ENCODE results near the gene DPP3.

The DPP3 gene

DNA sequence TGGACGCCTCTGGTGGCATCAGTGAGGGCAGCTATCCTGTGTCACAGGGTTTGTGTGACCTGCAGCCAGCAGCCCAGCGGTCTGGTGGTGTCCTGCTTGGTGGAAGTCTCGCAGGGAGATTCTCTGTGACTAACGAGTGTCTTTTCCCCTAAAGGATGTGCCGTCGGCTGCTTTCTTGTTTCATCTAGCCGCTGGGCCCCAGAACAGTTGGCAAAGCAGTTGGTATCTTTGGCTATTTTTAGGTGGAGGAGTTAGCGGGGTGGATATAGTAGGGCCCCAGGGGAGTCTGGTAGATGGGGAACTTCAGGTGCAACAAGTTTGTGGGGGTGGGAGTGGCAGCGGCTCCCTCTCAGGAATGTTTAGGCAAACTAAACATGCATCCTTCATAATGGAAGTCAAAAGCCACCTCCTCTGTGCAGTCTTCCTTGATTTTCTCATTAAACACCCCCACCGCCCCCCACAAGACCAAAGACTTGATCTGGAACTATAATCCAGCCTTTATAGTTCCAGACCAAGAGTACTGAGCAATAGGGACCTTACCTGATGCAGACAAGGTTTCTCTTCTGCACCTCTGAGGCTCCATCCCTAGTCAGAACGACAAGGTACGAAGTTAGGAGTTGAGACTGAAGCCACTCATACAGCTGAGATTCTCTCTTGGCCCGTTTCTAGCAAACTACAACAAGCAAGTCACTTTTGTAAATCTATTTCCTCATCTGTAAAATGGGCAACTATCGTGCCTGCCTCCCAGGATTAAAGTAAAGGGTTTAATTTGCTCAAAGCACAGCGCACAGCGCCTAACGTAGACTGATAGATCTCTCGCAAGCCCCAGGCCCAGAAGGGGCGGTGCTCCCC, 14.6 kb upstream of the DPP3 start:
- DNase-seq: no peak

DNA sequence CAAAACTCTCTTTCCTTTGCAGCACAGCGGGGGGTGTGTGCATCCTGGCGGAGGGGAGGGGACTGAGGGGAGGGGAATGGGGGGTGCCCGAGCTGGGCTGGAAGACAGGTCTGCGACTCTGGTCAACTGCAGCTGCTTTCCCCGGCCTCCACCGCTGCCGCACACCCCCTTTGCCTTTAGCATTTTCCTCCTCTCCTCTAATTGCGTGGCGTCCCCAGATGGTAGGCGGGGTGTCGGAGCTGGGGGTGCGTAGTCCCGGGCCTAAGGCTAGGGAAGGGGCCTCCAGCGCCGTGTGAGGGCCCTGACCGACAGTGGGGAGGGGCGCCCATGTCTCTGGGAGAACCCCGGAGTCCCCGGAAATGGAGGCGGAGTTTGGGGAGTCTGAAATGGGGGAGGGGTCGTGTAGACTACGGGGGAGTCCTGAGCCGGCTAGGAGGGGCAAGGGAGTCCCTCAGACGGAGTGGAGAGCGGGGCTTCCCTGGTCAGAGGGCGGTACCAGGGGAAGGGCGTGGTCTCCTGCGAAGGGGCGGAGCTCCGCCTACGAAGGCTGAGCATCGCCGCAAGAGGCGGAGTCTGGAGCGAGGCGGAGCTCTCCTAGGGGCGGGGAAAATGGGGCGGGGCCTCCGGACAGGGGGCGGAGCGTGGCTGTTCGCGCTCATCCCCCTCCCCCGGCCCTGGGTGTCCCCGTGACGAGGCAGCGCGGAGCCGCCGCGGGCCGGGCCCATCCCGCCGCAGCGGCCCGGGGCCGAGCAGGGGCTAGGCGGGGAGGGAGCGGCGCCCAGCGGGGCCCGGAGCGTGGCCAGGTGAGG, 13.8 kb upstream of the DPP3 start, which contains the start of gene PELI3:
Gene PELI3 (plus strand): TSS at position 681 of the 809 bp plus-strand sequence. CDS start 1,224 bp downstream, outside the sequence.
- peak; percentile 89 to 94 (median 89) for DNase-seq

DNA sequence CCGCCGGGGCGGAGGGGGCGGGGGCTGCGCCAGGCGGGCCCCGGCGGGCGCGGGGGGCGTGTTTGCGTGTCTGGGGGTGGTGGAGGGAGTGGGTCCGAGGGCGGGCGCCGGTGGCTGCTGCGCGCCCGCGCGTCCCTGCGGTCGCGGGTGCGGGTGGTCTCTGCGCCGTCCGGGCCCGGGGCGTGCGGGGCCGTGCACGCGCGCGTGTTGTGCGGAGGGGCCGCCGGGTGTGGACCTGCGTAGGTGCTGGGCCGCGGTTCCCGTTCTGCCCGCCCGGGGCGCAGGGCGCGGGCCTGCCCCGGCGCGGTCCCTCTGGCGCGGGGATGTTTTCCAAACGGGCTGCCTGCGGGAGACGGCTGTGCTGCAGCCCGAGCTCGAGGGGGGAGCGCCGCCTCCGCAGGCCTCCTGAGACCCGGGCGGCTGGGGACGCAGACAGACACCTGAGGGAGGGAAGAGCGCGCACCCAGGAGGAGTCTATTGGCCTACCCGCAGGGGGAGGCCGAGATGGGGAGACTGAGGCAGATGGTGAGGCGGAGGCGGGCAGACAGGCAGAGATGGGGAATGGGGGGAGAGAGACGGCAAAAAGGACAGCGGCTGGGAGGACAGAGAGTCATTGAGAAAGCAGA, 13.1 kb upstream of the DPP3 start:
- peak in 2 of 3 experiments; percentile 73 to 76 for DNase-seq

DNA sequence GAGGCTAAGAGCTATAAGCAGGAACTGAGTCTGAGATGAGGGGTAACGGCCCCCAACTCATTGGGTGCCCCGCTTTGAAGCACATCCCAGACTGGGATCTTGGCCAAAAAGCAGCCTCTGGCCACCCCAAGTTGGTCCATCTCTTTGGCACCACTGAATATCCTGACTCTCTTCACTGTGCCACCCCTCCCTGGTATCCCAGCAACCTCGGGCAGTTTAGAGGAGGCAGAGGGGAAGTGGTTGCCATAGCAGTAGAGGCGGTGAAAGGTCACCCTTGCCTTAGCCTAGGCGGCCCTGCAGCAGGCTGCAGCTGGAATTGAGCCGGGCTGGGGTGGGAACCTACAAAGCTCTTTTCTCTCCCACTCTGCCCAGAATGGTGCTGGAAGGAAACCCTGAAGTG, 12.5 kb upstream of the DPP3 start:
- peak; percentile 11 to 74 (median 60) for DNase-seq

DNA sequence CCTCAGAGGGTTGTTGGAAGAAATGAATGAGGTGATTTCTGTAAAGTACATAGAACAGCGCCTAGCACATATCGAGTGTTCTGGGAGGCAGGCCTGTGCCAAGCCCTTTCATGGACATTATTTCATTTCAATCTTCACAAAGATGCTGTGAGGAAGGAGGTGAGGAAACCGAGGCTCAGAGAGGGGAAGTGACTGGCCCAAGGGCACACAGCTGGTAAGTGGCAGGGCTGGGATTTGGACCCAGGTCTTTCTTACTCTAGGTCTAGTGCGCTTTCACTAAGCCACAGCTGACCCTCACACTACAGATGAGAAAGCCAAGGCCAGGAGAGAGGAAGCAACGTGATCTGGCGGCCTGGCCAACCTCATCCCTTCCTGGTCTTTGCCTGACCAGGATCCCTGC, 11.5 kb upstream of the DPP3 start:
- DNase-seq: no peak

DNA sequence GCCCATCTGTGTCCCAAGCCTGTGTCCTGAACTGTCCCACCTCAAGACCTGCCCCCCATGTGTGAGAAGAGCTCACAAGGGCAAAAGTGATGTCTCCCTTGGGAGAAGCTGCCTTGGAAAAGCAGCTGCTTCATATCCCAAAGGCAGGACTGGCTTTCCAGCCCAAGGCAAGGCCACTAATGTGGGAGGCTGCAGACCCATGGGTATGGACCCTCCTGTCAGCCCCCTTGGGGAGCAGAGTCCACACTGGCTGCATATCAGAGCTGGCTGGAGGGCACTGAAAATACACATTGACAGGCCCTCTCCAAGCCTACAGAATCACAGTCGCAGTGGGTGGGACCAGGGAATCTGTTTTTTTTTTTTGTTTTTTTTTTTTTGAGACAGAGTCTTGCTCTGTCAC, 10.8 kb upstream of the DPP3 start:
- DNase-seq: no peak

DNA sequence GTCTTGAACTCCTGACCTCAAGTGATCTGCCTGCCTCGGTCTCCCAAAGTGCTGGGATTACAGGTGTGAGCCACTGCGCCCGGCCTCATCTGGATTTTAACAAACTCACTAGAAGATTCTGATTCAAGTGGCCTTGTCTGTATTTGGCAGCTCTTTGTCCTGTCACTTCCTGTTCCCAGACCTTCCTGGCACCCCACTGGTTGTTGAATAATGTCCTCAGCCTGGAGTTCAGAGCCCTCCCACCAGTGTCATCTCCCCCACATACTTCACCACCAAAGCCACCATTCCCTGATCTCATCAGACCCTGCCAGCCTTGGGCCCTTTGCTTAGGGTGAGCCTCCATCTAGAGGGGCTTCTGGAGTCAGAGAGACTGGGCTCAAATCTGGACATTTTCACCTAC, 10.2 kb upstream of the DPP3 start:
- DNase-seq: no peak

DNA sequence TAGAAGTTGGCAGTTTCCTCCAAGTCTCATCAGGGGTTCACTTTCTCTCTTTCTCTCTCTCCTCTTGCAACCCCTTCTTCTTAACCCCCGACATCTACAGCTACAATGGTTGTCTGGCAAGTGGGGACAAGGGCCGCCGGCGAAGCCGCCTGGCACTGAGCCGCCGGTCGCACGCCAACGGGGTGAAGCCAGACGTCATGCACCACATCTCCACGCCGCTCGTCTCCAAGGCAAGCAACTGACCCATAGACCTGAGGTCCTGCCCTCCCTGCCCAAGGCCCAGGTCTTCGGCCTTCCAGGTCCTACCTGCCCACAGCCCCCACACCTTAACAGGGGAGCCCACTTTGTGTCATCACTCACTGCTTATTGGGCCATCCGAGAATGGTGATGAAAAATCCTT, 9.1 kb upstream of the DPP3 start:
- no peak for DNase-seq

DNA sequence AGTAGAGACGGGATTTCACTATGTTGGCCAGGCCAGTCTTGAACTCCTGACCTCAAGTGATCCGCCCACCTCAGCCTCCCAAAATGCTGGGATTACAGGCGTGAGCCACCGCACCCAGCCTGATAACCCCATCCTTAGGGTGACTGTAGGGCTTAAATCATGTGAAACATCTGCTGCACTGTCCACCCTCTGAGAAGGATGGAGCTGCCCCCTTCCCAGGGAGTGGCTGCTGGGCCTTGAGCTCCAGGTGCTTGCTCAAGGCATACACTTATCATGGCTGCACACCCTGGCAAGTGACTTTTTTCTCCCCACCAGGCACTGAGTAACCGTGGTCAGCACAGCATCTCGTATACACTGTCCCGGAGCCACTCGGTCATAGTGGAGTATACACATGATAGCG, 8.2 kb upstream of the DPP3 start:
- no peak for DNase-seq

DNA sequence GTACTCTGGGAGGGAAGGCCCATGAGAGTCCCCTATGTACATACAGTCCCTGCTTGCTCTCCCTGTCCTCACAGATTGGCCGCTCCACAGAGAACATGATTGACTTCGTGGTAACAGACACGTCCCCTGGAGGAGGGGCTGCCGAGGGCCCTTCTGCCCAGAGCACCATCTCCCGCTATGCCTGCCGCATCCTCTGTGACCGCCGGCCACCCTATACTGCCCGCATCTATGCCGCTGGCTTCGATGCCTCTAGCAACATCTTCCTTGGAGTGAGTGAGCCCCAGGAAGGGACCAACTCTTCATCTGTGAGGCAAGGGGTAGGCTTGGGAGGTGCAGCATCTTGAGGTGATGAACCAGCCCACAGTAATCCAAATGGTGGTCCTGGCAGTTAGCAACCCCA, 7.1 kb upstream of the DPP3 start:
- no peak for DNase-seq

DNA sequence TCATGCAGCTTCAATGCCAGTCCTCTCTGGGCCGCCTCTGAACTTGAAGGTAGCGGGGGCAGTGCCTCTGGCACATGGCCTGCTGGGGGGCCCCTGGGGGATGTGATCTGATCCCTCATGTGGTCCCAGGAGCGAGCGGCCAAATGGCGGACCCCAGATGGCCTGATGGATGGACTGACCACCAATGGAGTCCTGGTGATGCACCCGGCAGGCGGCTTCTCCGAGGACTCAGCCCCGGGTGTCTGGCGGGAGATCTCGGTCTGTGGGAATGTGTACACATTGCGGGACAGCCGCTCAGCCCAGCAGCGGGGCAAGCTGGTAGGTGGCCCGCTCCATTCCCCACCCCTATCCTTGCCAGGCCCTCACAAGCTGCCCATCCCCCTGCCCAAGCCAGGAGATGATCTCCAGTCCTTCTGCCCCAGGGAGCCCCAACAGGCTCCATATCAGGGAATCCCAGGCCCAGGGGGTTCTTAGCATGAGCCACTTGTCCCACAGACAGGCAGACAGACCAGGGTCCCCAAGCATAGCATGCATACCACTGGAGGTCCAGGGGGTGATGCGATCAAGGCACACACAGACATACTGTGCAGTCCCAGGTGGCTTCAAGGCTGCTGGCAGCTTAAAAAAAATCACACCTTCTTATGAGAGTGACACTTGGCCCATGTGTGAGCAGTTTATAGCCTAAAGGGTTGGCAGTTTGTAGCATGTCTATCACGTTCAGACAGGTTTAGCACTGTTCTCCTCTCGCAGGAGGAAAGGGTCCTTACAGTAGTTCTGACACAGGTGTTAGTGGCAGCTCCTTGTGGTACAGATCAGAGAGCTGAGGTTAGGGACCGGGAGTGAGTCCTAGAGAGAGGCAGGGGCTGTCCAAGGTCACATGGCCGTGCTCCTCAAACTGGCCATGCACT, 6.4 kb upstream of the DPP3 start:
- no peak for DNase-seq

DNA sequence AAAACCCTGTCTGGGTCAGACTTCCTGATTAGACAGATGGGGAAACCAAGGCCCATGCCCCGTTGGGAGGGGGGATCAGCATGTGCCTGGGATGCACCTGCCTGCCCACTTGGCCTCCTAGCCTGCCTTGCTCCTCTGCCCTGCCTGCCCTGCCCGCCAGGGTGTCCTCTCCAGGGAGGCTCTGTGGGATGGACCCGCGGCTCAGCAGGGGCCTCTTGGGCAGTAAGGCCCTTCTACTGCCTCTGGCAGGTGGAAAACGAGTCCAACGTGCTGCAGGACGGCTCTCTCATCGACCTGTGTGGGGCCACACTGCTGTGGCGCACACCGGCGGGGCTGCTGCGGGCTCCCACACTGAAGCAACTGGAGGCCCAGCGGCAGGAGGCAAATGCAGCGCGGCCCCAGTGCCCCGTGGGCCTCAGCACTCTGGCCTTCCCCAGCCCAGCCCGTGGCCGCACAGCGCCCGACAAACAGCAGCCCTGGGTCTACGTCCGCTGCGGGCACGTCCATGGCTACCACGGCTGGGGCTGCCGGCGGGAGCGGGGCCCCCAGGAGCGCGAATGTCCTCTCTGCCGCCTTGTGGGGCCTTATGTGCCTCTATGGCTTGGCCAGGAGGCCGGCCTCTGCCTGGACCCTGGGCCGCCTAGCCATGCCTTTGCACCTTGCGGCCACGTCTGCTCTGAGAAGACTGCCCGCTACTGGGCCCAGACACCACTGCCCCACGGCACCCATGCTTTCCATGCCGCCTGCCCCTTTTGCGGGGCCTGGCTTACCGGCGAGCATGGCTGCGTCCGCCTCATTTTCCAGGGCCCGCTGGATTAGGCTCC, 4.7 kb upstream of the DPP3 start:
- DNase-seq: peak in 1 of 3 experiments; percentile 18

DNA sequence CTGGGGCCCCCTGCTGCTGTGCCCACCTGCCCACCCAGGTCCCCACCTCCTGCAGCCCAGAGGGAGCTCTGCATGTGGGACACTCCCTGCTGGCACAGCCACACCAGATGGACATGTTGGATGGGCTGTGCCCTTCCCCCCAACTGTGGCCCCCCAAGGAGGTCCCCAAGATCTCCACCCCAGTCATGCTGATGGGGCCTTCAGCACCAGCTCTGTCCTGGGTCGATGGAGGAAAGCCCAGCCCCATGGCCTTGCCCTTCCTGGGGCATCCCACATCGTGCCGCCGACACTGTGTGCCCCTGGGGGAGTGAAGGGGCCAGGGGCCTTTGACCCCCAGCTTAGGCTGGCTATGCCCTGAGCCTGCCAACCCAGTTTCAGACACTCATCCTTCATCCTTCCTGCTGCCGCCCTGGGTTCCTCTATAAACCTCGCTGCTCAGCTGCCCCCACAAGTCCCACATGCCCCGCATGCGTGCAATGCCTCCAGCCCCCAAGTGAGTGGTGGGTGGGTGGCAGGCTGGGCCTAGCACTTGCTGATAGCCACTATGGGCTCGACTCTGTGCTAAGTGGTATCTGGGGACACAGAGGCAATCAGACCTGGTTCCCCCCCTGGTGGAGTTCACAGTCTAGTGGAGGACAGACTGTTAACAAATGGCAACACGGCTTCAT, 3.9 kb upstream of the DPP3 start:
- no peak for DNase-seq

DNA sequence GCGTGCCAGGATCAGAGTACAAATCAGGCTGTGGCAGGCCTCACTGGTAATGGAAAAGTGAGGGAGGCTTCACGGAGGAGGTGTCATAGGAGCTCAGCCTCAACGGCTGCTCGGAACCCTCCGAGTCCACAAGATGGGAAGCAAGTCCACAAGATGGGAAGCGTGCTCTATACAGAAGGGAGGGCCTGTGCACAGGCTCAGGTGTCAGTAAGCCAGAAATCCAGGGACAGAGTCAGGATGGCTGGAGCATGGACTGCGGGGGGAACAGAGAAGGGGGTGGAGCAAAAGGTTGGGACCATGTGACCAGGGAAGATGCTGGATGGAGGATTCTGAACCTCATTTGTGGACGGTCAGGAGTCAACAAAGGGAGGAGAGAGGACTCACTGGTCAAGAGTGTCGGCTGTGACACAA, 3.4 kb upstream of the DPP3 start:
- DNase-seq: peak in 1 of 3 experiments; percentile 24

DNA sequence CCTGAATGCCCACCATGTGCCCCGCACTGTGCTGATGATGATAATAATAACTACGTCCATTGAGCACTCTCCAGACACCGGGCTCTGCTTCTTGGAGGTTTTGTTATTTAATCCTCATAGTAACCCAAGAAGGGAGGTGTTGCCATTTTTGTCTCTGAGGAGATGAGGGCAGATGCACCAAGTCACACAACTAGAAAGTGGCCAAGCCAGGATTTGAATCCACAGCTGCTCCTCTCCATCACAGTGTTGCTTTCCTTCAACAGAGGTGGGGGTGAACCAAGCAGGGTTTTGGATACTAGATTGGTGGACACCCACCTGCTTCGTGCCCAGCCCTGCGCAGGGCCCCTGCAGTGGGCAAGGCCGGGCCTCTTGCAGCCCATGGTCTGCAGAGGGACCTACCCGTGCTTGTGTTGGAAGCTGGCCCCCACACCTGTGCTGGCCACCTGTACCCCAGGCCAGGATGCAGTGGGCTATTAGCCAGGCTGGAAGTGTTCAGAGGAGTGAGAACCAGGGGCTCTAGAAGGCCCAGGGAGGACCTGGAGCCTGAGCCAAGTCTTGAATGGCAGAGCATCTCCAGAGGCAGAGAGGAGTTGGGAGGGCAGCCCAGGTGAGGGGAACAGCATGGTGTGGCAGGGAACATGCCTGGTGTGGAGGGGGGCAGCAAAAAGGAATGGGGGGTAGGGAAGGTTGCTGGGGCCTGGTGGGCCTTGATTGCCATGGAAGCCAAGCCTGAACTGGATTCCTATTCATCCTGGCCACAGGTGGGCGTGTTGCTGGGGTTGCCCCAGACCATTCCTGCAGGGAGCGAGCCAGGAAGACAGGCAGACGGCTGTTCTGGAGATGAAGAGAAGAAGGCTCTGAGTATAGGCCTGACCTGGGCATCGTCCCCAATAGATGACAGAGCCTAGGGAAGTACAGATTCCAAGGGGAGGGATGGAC, 2.7 kb upstream of the DPP3 start:
- no peak for DNase-seq

DNA sequence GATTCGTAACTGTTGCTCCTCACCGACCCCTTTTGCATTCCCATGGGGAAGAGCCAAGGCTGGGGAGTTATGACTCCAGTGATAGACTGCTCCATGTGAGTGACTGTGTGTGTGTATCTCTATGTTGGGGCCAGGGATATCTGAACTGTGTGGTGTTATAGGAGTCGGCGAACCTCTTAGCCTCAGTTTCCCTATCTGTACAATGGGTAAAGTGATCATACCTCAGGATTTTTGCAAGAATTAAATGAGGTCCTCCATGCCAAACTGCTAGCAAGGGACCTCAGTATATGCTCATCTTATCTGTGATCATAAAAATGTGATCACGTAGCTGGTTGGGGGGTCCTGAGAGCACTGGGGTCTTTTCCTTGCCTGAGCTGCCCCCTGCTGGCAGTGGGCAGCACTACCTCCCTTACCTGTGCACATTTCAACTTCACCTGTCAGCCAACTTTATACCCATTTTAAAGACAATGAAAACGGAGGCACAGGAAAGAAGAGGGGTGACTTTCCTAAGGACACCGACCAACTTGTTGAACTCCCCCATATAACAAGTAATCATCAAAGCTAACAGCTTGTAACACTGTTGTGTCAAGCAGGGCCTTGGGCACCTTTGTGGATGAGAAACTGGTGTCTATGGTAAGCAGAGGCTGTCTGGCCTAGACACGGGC, 1.4 kb upstream of the DPP3 start:
- peak in 2 of 3 experiments; percentile 16 to 71 for DNase-seq

DNA sequence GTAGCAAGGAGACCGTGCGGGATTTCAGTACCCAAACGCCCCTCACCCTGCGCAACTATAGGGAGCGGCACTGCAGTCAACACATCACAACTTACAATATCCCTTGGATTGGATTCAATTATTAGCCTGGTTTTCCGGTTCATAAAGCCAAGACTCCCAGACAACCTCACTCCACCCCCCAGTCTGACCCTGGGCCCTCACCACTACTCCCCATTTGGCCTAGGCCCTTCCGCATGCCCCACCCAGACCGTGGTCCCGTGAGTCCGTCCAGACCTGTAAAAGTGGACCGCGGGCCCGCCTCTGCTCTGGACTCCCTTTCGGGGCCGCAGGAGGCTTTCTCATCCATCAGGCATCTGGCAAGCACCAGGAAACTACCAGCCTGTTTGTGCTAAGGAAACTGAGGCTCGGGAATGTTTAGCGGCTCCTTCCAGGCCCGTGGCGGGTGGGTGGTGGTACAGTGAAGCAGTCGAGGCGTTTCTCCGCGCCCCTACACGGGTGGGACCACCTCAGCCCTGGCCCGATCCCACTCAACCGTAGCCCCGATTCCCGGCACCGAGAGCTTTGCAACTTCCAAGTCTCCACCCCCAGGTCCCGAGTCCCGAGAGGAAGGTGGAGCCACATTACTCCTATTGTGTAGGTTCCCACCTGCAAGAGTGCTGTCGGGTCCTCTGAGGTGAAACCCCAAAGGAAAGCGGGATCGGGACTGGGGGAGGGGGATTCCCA, 679 bp upstream of the DPP3 start:
- peak; percentile 81 to 98 (median 97) for DNase-seq

DNA sequence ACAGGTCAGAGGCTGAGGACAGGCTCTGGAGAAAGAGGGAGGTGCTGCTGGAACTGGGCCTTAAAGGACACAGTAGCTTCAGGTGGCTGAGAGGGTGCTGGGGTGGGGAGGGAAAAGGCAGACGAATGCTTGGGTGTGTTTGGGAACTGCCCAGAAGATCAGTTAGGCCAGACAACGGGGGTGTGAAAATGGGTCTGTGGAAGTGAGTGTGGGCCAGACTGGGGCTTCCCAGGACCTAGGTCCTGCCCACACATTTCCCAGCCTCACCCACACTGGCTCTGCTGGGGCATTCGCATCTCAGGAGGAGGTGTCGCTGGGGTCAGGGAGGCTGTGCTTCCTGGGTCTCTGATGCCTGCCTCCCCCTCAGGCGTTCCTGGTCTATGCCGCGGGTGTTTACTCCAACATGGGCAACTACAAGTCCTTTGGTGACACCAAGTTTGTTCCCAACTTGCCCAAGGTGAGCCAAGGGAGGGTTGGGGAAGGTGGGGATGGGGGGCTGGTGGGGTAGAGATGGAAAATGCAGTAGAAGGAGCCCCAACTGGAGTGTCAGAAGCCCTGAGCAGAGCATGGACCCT, 4.7 kb downstream of the DPP3 start:
- DNase-seq: no peak
